ELF-1 (cell line): Measurements from ENCODE around the gene VPS25.
"Not testable (repeated sequence)": the region's sequence is repeated elsewhere in the genome, so short reads cannot be mapped to it uniquely, and the experiment has no call there.

Source experiments
- DNase-seq: peaks from one replicate; pipeline ENCODE4 v3.0.0-alpha.2; 2016; ENCODE audit warnings: low read depth, low spot score

The VPS25 gene

GRCh38 chr17:42773290-42774035, at the start of gene VPS25:
Gene VPS25 (plus strand): TSS chr17:42773449. CDS start chr17:42773476, 27 bp downstream.
- DNase-seq, result peak; percentile 85

DNA sequence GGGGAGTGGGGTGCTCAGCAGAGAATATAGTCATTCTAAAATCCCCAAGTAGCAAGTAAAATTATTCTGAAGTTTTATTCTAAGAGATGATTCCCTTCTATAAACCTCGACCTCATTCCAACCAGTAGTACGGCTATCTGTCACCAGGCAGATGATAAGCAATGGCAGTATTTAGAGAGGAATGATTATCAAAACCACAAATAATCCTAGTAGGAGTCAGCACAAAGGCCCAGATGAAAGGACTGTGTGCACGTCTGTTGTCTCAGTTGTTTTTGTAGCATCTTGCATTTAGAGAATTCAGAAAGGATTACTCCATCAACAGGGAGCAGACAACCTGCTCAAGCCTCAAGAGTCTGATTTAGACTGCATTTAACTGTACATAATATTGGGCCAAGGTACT, 49.6 kb upstream of the VPS25 start:
- no peak for DNase-seq

DNA sequence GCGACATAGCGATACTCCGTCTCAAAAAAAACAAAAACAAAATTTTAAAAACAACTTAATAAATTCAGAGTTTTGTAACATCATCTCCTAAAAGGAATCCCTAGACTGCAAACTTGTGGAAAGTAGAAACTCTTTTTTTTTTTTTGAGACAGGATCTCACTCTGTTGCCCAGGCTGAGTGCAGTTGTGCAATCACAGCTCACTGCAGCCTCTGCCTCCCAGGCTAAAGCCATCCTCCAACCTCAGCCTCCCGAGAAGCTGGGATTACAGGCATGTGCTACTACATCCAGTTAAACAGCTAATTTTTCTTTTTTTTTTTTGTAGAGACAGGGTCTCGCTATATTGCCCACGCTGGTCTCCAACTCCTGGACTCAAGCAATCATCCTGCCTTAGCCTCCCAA, 48.1 kb upstream of the VPS25 start:
- DNase-seq, result no peak

DNA sequence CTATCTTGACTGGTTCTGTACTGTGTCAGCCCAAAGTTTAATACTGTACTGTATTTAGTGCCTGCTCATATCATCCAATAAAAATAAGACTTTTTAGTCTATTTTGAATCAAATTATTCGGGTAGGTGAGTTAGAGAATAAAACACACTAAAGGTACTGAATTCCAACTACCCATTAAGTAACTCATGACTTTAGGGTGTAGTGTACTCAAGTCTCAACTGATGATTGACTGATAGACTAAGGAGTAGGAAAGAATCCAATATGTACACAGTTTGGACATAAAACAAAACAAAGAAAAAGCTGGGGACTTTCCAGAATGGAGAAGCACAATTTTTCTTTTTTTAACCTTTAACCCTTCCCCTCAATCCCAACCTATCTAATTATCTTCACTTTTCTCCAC, 32.5 kb upstream of the VPS25 start:
- DNase-seq, result no peak

GRCh38 chr17:42742916-42743315, 30.3 kb upstream of the VPS25 start:
- not testable (repeated sequence) for DNase-seq

GRCh38 chr17:42743595-42744282, 29.5 kb upstream of the VPS25 start:
- no peak for DNase-seq

GRCh38 chr17:42744283-42744805, 28.9 kb upstream of the VPS25 start:
- DNase-seq, result peak; percentile 81

DNA sequence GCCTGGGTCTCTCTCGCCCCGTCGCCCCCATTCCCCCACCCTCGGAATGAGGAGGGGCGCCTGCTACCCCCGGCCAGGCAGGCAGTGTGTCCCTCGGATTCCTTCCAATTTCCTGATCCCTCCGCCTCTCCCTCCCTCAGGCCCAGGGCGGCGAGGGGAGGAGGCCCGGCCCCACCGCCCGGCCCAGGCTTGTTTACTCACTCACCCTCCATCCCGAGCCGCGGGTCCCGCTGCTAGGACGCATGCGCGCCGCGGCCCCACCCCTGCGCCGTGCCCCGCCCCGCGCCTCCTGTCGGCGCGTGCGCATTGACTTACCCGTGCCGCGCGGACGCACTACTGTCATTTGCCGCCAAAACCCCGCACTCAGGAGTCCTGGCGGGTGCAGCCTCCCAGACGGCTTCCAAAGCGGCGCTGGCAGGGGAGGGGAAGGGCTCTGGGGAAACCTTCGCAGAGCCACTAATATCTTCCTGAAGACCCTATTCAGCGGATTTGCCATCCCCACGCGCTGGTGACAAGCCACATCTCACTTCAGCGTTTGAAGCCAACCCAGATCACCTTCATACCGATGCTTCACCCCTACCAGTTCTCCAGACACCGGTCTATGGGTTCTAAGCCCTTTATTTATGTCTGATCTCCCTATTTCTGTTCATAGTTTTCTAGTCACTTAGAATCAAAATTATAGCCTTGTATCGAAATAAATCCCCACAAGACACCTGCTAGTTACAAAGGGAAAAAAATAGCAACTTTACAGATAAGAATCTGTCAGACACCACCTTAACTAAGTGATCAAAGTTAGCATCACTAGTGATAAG, 28.2 kb upstream of the VPS25 start, which contains the start of gene EZH1:
TSS of gene EZH1 (minus strand) at position 235 of the 812 bp plus-strand sequence. CDS start 16,099 bp downstream, outside the sequence.
- DNase-seq, result peak; percentile 97

DNA sequence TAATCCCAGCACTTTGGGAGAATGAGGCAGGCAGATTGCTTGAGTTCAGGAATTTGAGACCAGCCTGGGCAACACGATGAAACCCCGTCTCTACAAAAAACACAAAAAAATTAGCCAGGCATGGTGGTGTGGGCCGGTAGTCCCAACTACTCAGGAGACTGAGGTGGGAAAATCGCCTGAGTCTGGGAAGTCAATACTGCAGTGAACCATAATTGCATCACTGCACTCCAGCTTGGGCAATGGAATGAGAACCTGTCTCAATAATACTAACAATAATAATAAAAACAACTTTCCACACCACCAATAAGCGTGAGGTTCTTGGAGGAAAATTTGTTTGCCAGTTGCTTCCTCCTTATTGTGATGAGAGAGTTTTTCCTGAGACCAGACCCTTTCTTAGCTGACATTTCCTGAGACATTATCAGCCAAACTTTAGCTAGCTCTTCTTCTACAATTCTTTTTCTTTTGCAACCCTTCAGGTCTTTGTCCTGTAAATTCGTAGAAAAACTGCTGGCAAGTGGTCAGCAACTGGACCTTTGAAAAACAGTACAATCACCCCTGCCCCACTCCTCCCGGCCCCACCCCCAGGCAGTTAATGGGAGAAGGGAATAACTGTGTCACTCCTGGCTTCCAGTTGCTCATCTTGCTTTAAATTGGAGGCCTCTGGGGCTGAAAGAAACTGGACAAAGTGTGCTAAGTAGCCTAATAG, 24.9 kb upstream of the VPS25 start:
- DNase-seq, result no peak

DNA sequence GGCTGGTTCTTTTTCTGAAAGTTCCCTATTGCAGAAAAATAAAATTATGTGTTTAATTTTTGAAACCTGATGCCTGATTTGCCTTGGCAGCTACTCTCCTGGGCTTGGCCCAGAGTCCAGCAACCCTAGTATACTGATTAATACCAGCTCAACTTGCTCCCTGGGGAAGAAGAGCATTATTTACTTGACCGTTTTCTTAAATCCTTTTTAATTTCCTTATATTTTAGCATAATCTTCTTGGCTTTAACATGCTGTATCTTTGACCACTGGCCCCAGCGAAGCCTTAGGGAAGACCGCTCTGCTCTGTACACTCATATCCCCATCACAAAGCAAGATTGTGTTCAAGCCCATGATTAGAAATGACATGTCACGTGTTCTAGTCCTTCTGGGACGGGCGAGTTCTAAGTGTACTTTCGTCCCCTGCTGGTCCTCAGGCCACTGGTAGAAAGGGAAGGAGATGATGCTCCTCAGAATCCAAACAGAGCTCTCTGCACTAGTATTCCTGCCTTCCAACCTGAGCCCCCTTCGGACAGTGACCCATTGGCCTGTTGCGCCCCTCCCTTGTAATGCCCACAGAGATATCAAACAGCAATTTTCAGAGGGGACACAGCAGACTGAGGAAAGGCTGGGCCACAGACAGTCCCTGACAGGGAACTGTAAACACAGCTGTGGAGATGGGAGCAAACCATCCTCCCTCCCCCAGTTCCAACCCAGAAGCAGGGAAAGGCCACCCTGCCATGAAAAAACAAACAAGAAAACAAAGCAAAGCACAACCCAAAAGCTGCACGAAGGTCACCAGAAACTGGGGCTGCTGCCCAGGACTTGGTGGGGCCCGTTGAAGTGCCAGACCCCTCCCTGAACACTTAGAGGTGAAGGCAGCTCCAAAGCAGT, 24.1 kb upstream of the VPS25 start:
- DNase-seq, result no peak

GRCh38 chr17:42750739-42751344, 22.4 kb upstream of the VPS25 start:
- DNase-seq, result no peak

- no peak for DNase-seq
These were observed 21.6 kb upstream of the VPS25 start for GRCh38 chr17:42751628-42752027.

GRCh38 chr17:42754782-42755181, 18.5 kb upstream of the VPS25 start:
- no peak for DNase-seq

DNA sequence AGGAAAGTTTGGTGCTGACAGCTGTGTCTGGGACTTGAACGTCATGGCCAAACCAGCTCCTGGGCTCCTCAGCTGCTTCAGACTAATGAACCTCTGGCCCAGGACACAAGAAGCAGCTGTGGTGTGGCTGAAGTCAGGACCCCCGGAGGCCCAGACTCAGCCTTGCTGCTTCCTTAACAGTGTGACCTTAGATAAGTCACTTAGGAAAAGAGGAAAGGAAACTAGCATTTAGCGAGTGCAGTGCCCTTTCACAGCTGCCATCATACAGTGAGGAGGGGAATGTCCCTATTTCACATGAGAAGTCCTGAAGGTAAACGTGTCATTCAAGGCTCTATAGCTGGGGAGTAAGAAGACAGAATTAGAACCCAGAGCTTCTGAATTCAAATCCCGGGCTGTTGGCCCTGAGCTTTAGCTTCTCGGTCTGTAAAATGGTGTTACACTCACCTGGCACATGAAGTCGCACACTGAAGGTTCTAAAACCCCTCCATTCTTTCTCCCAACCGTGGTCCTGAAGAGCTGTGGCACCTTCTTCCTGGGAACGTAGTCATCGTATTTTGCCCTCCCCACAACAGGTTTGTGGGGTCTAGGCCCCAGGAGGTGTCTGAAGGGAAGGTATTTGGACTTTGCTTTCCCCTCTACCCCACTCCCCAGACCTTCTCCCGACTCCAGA, 13.1 kb upstream of the VPS25 start:
- no peak for DNase-seq

DNA sequence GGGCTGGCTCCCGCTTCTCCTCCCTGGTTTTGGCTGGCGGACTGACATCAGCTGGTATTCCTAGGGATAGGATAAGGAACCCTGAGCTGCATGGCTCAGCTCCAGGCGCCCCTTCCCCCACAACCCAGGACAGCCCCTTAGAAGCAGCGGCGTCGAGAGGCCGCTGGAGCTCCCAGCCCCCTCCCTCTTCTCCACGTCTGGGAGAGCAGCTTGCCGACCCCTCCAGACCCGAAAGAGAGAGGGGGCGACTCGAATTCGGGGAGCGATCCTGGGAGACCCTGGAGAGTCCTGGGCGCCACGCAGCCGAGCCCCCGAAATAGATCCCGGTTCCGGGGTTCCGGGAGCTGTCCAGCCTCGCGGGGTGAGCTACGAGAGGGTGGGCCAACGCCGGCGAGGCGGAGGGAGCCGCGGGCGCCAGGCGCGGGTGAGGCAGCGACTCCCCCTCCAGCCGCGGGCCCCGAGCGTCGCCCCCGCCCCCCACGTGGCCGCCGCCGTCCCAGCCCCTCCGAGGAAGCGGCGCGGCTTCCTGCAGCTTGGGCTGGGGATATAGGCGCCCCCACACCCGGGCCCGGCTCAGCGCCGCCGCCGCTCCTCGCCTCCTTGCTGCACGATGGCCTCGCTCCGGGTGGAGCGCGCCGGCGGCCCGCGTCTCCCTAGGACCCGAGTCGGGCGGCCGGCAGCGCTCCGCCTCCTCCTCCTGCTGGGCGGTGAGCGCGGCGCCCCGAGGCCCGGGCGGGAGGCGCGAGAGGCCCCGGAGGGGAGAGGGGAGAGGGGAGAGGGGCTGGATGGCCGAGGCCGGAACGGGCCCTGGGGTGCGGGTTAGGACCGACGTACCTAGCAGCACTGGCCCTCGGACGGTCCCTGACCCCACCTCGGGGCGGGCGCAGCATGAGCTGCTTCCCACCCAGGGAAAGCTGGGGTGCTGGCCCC, 12.3 kb upstream of the VPS25 start, which contains the start of gene RAMP2:
TSS of gene RAMP2 (plus strand) at position 576 of the 930 bp plus-strand sequence. CDS start at position 611, 35 bp downstream.
- DNase-seq, result peak; percentile 43

GRCh38 chr17:42761638-42762037, 11.6 kb upstream of the VPS25 start:
- DNase-seq, result no peak

DNA sequence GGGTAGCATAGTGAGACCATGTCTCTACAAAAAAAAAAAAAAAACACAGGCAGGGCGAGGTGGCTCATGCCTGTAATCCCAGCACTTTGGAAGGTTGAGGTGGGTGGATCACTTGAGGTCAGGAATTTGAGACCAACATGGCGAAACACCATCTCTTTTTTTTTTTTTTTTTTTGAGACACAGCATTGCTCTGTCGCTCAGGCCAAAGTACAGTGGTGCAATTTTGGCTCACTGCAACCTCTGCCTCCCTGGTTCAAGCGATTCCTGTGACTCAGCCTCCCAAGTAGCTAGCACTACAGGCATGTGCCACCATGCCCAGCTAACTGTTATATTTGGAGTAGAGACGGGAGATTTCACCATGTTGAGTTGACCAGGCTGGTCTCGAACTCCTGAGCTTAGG, 7.1 kb upstream of the VPS25 start:
- no peak for DNase-seq

GRCh38 chr17:42767512-42767911, 5.7 kb upstream of the VPS25 start:
- DNase-seq, result no peak
